Hepatic stellate cell (primary cell): ENCODE measurements around the gene LRRC27.
"Not testable (repeated sequence)": the region's sequence is repeated elsewhere in the genome, so short reads cannot be mapped to it uniquely, and the experiment has no call there.

Source experiments
- DNase-seq: peaks from one replicate; pipeline ENCODE4 v3.0.0; 2011; ENCODE audit warnings: low spot score

Gene LRRC27

GRCh38 chr10:132314881-132315280, 17.1 kb upstream of the LRRC27 start:
- not testable (repeated sequence) for DNase-seq

GRCh38 chr10:132316133-132316532, 15.9 kb upstream of the LRRC27 start:
- DNase-seq, result no peak

GRCh38 chr10:132317477-132317876, 14.5 kb upstream of the LRRC27 start:
- DNase-seq, result not testable (repeated sequence)

- peak; percentile 91 for DNase-seq
These were observed 11.9 kb upstream of the LRRC27 start for GRCh38 chr10:132319853-132320653.

DNA sequence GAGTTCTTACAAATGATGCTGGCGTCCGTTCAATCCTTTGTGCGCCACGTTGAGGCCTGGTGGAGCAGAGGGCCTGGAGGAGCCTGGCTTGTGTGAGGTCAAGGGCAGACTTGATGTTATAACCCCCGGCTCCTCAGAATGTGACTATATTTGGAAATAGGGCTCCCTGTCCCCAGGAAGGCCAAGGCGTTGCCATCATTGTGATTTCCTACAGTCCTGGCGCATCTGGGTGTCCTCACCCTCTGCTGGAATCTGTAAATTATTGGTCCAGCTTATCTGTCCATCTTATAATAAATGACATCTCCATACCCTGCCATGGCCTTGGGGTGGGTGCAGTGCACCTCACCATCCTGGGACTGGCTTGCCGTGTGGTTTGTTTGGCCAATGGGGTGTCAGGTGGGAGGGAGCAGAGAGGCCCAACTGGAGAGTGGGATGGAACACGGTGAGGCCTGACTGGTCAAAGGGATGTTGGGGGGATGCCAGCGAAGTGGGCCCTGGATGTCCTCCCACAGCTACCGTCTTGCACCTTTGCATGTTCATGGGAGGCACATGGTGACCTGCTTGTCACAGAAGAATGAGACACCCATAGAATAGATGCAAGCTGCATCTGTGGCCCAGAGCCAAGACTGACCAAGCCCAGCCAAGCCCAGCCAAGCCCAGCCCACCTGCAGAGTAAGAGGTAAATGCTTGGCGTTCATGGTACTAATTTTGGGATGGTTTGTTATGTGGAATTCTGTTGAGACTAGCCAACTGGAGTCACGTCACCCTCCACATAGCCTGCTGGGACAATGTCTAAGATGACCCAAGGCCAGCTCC, 11.1 kb upstream of the LRRC27 start:
- DNase-seq, result no peak

GRCh38 chr10:132321726-132322125, 10.3 kb upstream of the LRRC27 start:
- no peak for DNase-seq

GRCh38 chr10:132322586-132323048, 9.4 kb upstream of the LRRC27 start:
- no peak for DNase-seq

DNA sequence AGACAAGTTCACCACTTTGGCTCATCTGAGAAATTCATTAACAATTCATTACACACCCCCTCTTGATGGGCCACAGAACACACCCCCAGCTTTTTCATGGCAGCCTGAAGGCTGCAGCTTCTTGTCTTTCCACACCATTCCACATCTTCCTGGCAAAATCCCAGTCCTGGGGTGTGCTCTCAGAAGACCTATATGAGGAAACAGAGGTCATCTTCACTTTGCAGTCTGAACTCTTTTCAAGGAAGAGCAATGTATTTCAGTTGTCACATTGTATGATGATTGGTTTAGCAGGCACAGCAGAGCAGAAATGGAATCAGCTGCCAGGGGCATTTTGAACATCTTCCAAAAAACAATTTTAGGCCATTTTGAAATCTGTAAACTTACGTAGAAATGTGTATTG, 7.8 kb upstream of the LRRC27 start:
- no peak for DNase-seq

DNA sequence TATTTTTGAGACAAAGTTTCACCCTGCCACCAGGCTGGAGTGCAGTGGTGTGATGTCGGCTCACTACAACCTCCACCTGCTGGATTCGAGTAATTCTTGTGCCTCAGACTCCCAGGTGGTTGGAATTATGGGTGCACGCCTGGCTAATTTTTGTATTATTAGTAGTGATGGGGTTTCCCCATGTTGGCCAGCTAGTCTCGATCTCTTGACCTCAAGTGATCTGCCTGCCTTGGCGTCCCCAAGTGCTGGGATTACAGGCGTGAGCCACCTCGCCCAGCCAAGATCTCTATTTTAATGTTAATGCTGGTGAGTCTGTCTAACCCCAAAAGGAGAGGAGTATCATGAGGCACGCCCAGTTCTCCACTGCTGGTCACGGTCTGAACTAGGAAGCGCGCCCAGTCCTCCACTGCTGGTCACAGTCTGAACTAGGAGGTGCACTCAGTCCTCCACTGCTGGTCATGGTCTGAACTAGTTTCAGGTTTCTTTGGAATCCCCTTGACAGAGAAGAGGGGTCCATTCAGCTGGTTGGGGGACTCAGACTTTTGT, 5.6 kb upstream of the LRRC27 start:
- no peak for DNase-seq

GRCh38 chr10:132326925-132327324, 5.1 kb upstream of the LRRC27 start:
- DNase-seq, result no peak

DNA sequence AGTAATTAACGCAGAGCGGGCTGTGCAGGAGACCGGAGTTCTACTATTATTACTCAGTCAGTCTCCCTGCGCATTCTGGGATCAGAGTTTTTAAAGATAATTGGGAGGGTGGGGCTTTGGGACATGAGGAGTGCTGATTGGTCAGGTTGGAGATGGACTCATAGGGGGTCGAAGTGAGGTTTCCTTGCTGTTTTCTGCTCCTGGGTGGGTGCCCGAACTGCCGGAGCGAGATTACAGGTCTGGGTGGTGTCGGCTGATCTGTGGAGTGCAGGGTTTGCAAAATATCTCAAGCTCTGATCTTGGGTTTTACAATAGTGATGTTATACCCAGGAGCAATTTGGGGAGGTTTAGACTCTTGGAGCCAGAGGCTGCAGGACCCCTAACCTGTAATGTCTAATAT, 3.9 kb upstream of the LRRC27 start:
- DNase-seq, result no peak

- DNase-seq, result no peak
These were observed 3.3 kb upstream of the LRRC27 start for GRCh38 chr10:132328738-132329137.

DNA sequence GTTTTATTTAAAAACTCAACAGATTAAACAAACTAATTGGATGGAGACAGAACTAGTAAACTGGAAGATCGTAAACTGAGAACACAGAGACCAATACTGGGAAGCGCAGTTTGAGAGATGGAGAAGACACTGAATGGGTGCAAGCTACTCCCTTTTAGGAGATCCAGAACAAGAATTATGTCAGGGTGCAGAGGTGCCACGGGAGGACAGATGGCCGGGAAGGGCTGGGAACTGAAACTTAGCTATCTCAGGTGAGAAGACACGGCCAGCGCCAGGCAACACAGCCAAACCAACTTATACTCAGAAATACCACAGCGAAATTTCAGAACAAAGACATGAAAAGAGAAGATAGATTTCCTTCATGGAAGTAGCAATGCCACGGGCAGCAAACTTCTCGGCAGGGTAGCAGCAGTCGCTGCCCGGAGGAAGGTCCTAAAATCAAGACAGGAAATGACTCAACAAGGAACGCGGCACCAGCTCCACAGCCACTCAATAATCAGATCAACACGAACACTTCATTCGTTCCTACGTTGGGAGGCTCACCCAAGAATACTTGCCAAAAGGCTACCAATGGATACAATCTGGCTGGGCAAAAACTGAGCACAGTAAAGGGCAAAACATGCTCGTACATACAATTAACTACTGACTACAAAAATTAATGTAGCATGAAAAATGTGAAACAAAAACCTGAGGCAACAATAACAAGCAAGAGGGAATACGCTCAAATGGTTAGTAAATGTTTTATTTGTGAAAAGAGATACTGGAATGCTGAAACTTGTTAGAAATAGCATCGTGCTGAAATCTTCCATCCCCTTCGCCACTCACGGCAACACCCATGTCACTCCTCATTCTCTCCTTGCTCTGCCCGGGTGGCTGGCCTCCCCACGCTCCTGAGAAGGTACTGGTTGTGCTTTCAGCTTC, 2.2 kb upstream of the LRRC27 start:
- DNase-seq, result no peak

GRCh38 chr10:132330486-132330833, 1.5 kb upstream of the LRRC27 start:
- no peak for DNase-seq

- no peak for DNase-seq
These were observed 401 bp downstream of the LRRC27 start for GRCh38 chr10:132332433-132332754.

DNA sequence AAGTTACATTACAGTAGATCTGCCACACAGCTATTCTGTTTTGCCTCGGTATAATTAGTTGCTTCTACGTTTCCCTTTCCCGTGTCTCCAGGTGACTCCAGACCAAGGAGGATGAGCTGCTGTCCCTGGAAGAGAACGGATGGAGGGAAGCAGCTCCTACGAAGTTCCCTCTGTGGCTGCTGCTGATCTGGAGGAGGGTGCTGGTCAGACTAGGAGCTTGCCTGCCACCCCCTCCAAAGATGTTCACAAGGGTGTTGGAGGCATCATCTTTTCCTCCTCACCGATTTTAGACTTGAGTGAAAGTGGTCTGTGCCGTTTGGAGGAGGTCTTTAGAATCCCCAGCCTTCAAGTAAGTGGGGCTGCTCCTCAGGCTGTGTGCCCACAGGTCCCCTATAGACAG, 1.4 kb downstream of the LRRC27 start:
- no peak for DNase-seq

DNA sequence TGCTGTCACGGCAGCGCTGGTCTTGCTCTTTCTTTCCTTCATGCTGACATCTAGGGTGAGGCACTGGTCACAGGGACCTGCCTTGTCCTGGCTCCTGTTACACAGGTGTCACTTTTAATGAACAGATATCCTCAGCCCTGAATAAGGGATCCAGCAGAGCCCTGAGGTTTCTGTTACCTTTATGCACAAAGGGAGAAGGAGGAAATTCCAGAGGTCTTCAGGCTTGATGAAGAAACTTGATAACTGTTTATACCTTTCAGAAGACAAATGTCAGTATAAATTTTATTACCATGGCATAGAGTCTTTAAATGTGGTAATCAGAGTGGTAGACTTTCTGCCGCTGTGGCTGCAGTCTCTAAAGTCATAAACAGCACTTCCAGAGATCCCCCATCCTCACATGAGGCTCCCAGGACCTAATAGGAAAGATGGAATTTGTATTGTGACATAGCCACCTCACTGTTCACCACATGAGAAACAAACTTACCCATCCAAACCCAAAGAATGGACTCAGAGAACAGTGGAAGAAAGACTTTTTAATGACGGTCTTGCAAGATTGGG, 2.7 kb downstream of the LRRC27 start:
- no peak for DNase-seq

GRCh38 chr10:132335189-132336063, 3.4 kb downstream of the LRRC27 start:
- no peak for DNase-seq

DNA sequence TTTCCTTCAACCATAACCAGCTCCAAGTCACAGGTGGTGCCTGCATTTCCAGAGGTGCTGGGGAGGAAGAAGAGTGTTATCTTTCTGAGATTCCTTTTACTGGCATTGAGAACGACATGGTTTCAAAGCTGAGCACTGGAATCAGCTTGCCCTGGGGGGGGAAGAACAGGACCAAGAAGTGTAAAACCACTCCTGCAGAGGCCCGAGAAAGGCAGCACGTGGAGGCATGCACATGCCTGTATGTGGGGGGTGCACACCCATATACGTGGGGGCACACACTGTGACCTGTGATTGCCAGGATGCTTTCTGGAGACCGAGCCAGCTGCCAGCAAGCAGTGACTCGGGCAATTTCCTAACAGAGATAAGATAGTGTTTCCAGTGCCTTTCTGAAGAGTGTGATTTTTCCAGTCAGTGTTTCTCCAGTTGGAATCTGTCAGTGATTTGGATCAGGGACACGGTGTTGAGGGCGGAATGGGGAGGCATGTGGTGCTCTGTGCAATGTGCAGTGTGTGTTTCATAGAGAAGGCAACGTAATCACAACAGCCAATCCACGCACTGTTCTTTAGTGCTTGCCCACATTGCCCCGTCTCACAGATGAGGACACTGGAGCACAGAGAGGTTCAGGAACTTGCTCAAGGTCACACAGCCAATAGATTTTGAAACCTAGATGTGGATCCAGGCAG, 4.2 kb downstream of the LRRC27 start:
- DNase-seq, result no peak

DNA sequence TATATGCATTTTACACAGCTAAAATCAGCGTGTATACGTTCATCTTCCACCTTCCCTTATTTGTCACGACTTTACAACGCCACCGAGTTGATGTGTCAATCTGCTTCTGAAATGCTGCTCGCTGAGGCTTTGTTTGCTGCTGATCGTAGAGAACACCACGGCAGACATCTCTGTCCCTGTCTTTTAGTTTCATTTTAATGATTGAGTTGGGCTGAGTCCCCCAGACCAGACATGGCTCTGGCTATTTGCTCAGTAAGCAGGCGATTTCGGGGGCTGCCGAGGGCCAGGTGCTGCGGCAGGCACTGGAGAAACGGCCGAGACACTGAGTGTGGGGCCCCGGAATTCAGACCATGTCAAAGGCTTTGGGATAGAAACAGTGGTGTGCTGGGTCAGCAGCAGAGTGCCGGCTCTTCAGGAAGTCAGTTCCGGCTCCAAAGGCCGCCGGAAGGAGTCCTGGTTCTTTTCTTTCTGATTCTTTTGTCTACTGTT, 5.0 kb downstream of the LRRC27 start:
- peak; percentile 70 for DNase-seq
